NT2/D1 (cell line): ENCODE measurements around the gene ADPRM.

ENCODE experiments used
- DNase-seq: peaks from one replicate; pipeline ENCODE4 v3.0.0-alpha.2; 2011; ENCODE audit warnings: low read depth, low spot score
- H3K27me3 ChIP-seq: 2 replicates; pipeline ENCODE4 v1.6.0; 2011; ENCODE audit warnings: mild to moderate bottlenecking; ENCODE audit not compliant: insufficient read length, insufficient read depth
- H3K36me3 ChIP-seq: 2 replicates; pipeline ENCODE4 v1.6.1; 2011; ENCODE audit warnings: mild to moderate bottlenecking, low read length, mixed read lengths; ENCODE audit not compliant: insufficient read depth, insufficient read length
- H3K4me1 ChIP-seq: 2 replicates; pipeline ENCODE4 v1.5.1; 2011; ENCODE audit not compliant: insufficient read depth, insufficient read length
- H3K4me3 ChIP-seq: 2 replicates; pipeline ENCODE4 v1.5.1; 2011; ENCODE audit warnings: low read depth; ENCODE audit not compliant: insufficient read length
- H3K9ac ChIP-seq: 2 replicates; pipeline ENCODE4 v1.6.0; 2011; ENCODE audit warnings: low read depth; ENCODE audit not compliant: insufficient read length
- H3K9me3 ChIP-seq: 2 replicates; pipeline ENCODE4 v1.5.1; 2011; ENCODE audit warnings: mild to moderate bottlenecking, low read length; ENCODE audit not compliant: insufficient read depth
- SUZ12 ChIP-seq: IDR thresholded peaks from 2 replicates; pipeline ENCODE4 v1.6.1; 2011; ENCODE audit not compliant: insufficient read length, insufficient read depth; ENCODE audit errors: extremely low read depth
- YY1 ChIP-seq: IDR thresholded peaks from 2 replicates; pipeline ENCODE4 v1.6.1; 2011; ENCODE audit not compliant: insufficient read length, insufficient read depth
- ZNF274 ChIP-seq: IDR thresholded peaks from 2 replicates; pipeline ENCODE4 v1.6.1; 2011; ENCODE audit warnings: mild to moderate bottlenecking, low read depth, low read length

Gene ADPRM

DNA sequence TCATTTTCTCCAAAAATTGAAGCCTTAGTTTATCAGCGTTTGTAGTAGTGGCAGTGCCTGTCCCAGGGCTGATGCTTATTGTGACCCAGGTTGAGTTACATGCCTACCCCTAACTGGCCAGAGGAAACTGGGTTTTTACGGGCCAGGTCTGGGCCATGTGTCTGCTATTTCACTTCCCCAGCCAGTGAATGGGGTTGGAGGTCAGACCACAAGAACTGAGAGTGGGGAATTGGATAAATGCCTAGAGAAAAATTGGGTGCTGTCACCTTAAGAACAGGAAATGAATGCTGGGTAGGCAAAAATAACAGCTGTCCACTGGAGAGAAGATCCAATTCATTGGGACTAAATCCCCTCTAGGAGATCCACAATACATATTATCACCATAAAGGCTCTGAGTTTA is 5.2 kb downstream of the ADPRM start:
- DNase-seq, result no peak
- no peak for TF ChIP-seq YY1
- Histone ChIP-seq H3K27me3 (no peaks in the 10 kb centered on the region), H3K36me3 (peaks cover 29% of the 10 kb centered on the region), H3K4me3 (no peak overlapping the region), H3K9me3 (no peaks in the 10 kb centered on the region), H3K9ac (no peak overlapping the region), H3K4me1 (no peaks in the 10 kb centered on the region)

DNA sequence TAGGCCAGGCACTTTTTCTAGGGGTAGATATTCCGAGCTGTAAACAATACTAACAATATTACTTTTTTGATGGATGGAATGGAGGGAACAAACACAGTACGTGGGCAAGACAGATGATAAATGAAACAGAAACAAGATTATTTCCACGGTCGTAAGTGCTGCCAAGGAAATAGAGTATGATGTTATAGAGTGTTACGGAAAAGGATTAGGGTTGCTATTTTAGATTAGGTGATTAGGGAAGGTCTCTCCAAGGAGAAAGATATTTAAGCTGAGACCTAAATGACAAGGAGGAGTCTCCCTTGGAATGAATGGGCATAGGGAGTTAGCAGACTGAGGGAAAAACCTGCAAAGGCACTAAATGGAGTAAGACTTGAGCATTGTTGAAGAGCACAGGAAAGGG is 8.3 kb downstream of the ADPRM start:
- Histone ChIP-seq H3K27me3 (no peaks in the 10 kb centered on the region), H3K9me3 (no peaks in the 10 kb centered on the region), H3K4me1 (no peaks in the 10 kb centered on the region), H3K4me3 (no peak overlapping the region), H3K9ac (no peak overlapping the region), H3K36me3 (peaks cover 47% of the 10 kb centered on the region)
- DNase-seq, result no peak
- TF ChIP-seq ZNF274 (no peak), SUZ12 (no peak), YY1 (no peak)

DNA sequence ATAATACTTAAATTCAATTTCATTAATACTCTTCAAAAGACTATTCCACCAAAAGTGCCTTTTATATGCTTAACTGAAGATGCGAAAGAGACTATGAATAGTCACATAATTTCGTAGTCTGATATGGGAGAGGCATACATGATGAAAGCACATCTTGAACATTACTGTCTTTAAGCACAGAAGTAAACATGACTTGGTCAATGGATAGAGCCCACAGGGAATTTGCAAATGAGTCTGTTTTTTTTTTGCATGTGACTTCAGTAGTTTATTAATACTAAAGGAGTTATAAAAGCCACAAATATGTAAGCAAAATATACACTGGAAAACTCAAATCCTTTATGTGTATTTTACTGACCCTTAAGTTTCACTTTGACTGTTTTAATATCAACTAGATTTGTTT is 15.9 kb downstream of the ADPRM start:
- TF ChIP-seq SUZ12 (no peak), YY1 (no peak), ZNF274 (no peak)
- no peak for DNase-seq
- peaks cover 36% of the 10 kb centered on the region for H3K36me3 ChIP-seq
- no peak overlapping the region for H3K4me3 ChIP-seq
- no peaks in the 10 kb centered on the region for H3K9me3 ChIP-seq
- H3K27me3 ChIP-seq, result no peaks in the 10 kb centered on the region
- H3K4me1 ChIP-seq, result no peaks in the 10 kb centered on the region
- no peak overlapping the region for H3K9ac ChIP-seq

GRCh38 chr17:10716218-10716617 is 18.8 kb downstream of the ADPRM start:
- H3K9ac ChIP-seq, result no peak overlapping the region
- no peak for DNase-seq
- TF ChIP-seq ZNF274, result no peak

DNA sequence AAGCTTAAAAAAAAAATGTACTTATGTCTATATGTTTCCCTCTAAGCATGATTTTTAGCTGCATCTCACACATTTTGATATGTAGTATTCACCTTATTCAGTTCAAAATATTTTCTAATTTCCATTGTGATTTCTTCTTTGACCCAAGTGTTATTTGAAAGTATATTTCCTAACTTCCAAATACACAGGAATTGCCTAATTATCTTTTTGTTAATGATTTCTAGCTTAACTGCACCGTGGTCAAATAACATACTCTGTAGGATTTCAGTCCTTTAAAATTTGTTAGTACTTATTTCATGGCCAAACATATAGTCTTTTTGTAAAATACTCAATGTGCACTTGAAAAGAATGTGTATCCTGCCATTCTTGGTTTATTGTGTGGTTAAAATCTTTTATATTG is 21.2 kb downstream of the ADPRM start:
- Histone ChIP-seq H3K9me3 (no peaks in the 10 kb centered on the region), H3K9ac (no peak overlapping the region), H3K4me1 (no peaks in the 10 kb centered on the region), H3K4me3 (no peak overlapping the region), H3K36me3 (peaks cover 3% of the 10 kb centered on the region), H3K27me3 (no peaks in the 10 kb centered on the region)
- TF ChIP-seq ZNF274 (no peak), SUZ12 (no peak), YY1 (no peak)
- DNase-seq, result no peak

More at GRCh38 chr17:10716218-10716617, 18.8 kb downstream of the ADPRM start:
- H3K27me3 ChIP-seq, result no peaks in the 10 kb centered on the region
- no peaks in the 10 kb centered on the region for H3K9me3 ChIP-seq
- H3K36me3 ChIP-seq, result peaks cover 16% of the 10 kb centered on the region
- no peak overlapping the region for H3K4me3 ChIP-seq
- H3K4me1 ChIP-seq, result no peaks in the 10 kb centered on the region

DNA sequence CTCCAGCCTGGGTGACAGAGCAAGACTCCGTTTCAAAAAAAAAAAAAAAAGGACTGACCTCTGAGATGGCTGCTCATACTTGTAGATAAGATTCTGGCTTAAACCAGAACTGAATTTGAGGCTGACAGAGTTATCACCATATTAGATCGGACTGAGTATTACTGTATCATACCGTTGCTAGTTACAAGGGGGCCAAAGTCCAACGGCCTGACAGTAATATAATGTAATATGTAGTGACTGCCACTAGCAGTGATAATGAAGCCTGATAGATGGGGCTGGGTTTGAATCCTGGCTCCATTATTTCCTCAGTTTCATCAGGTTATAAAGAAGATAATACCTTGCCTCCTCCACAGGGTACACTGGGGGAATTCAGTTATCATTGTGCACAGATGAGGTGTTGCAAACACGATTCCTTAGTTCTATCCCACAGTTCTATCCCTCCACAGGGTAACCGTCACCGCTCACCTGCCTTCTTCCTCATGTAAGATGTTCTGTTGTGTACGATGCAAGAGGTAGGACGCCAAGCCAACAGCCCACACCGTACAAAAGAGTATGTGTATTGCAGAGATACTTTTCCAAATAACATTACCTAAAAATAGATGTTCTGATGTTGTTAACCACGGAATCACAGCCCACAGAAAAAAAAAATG is 27.3 kb downstream of the ADPRM start:
- no peaks in the 10 kb centered on the region for H3K4me1 ChIP-seq
- H3K27me3 ChIP-seq, result peaks cover 7% of the 10 kb centered on the region
- H3K9ac ChIP-seq, result no peak overlapping the region
- no peak overlapping the region for H3K4me3 ChIP-seq
- H3K36me3 ChIP-seq, result peaks cover 16% of the 10 kb centered on the region
- DNase-seq, result no peak
- TF ChIP-seq ZNF274, result no peak
- TF ChIP-seq YY1, result no peak
- TF ChIP-seq SUZ12, result no peak
- no peaks in the 10 kb centered on the region for H3K9me3 ChIP-seq

- no peak for DNase-seq
- Histone ChIP-seq H3K9me3 (no peaks in the 10 kb centered on the region), H3K27me3 (peaks cover 7% of the 10 kb centered on the region), H3K4me3 (no peak overlapping the region), H3K4me1 (no peaks in the 10 kb centered on the region), H3K36me3 (peaks cover 16% of the 10 kb centered on the region), H3K9ac (no peak overlapping the region)
- TF ChIP-seq SUZ12 (no peak), YY1 (no peak), ZNF274 (no peak)
These were observed 27.9 kb downstream of the ADPRM start for GRCh38 chr17:10725262-10725661.

DNA sequence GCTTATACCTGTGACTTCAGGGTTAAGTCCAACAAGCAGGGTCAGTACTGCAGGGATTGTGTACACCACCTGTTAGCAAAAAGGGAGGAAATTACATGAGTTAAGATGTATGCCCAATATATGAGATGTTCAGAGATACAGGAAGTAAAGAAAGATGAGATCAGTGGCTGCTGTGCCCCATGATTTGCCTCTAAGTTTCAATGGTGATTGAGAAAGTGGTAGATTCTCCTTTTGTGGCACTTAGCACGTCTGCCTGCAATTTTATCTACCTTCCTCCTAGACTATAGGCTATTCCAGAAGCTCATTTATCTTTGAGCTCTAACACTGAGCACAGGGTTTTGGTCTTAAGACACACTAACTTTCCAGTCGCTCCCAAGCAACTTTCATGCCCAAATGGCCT is 28.8 kb downstream of the ADPRM start:
- Histone ChIP-seq H3K4me3 (no peak overlapping the region), H3K9me3 (no peaks in the 10 kb centered on the region), H3K4me1 (no peaks in the 10 kb centered on the region), H3K27me3 (peaks cover 7% of the 10 kb centered on the region), H3K36me3 (peaks cover 16% of the 10 kb centered on the region), H3K9ac (no peak overlapping the region)
- TF ChIP-seq YY1 (no peak), SUZ12 (no peak), ZNF274 (no peak)
- DNase-seq, result no peak
